ENCODE measurements around the gene SYP. TPM values are rescaled to one million over a fixed set of nuclear protein-coding genes. Genes with fewer than 3 reads are reported as not detected.
A peak's percentile ranks its signal among the peaks of the same experiment; 100 is the strongest.

The SYP gene
- total and polyA plus RNA-seq, 7 donors: 0.37 to 1.6 (median 1.0) TPM

- peaks cover 5% of the 10 kb centered on the region for H3K4me1 ChIP-seq
- peak within 1 kb of the TSS; percentile 79 for H3K27ac ChIP-seq
- peak within 1 kb of the TSS; percentile 66 for H3K4me3 ChIP-seq
- intact Hi-C loops (cut with DNase I): no loop called here
- no peaks in the 10 kb centered on the region for H3K27me3 ChIP-seq (ENCODE audit: insufficient read depth in 3 of 3, low read length in 2 of 3)
- TF ChIP-seq CTCF (IDR thresholded peaks at IDR 0.05): peak; percentile 33
- DNase-seq (peak; percentile 86 to 91), ATAC-seq (peak; percentile 57 to 68 (median 64))
- H3K9me3 ChIP-seq: no peaks in the 10 kb centered on the region
- peaks cover 3 to 14% of the 10 kb centered on the region in 2 donors for H3K36me3 ChIP-seq (ENCODE audit: insufficient read depth in 1 of 2, low read depth in 1 of 2)
- WGBS, 3 donors: 2 to 45% (median 9%) methylated on average over 36 to 62 of the region's 62 CpGs
Observed at GRCh38 chrX:49186125-49187027, 13.6 kb downstream of the SYP start, which contains the start of gene PRICKLE3. PRICKLE3 (minus strand) TSS chrX:49186373; CDS start chrX:49186297, 76 bp downstream.

GRCh38 chrX:49184294-49185281, 15.4 kb downstream of the SYP start:
- 19 to 59% (median 31%) methylated on average over 24 to 46 of the region's 46 CpGs for WGBS, 3 donors
- H3K4me3 ChIP-seq: peak overlapping the region; percentile 66
- ATAC-seq: peak; percentile 79 to 88 (median 86)
- no peak for TF ChIP-seq CTCF (IDR thresholded peaks at IDR 0.05)
- peak; percentile 90 to 94 for DNase-seq
- intact Hi-C loops (cut with DNase I): no loop called here
- H3K4me1 ChIP-seq: peaks cover 5% of the 10 kb centered on the region
- H3K9me3 ChIP-seq: no peaks in the 10 kb centered on the region
- H3K27ac ChIP-seq: peak overlapping the region; percentile 79
- H3K27me3 ChIP-seq (ENCODE audit: insufficient read depth in 3 of 3, low read length in 2 of 3): no peaks in the 10 kb centered on the region
- H3K36me3 ChIP-seq (ENCODE audit: insufficient read depth in 1 of 2, low read depth in 1 of 2): peaks cover 3 to 14% of the 10 kb centered on the region in 2 donors

- intact Hi-C loops (cut with DNase I): no loop called here
- DNase-seq (no peak), ATAC-seq (no peak)
- TF ChIP-seq CTCF (IDR thresholded peaks at IDR 0.05): no peak
- no peak overlapping the region for H3K27ac ChIP-seq
- no peaks in the 10 kb centered on the region for H3K27me3 ChIP-seq (ENCODE audit: insufficient read depth in 3 of 3, low read length in 2 of 3)
- H3K4me3 ChIP-seq: peak overlapping the region; percentile 66
- 82 to 90% (median 85%) methylated on average over 17 to 18 of the region's 18 CpGs for WGBS, 3 donors
- H3K4me1 ChIP-seq: peaks cover 5% of the 10 kb centered on the region
- H3K36me3 ChIP-seq (ENCODE audit: insufficient read depth in 1 of 2, low read depth in 1 of 2): peaks cover 3 to 14% of the 10 kb centered on the region in 2 donors
- H3K9me3 ChIP-seq: no peaks in the 10 kb centered on the region
Observed at GRCh38 chrX:49183701-49184281, 16.2 kb downstream of the SYP start.

GRCh38 chrX:49179358-49179757, 20.6 kb downstream of the SYP start:
- TF ChIP-seq CTCF (IDR thresholded peaks at IDR 0.05): no peak
- Histone ChIP-seq H3K27me3 (ENCODE audit: insufficient read depth in 3 of 3, low read length in 2 of 3) (no peaks in the 10 kb centered on the region), H3K4me3 (no peak overlapping the region), H3K27ac (no peak overlapping the region), H3K9me3 (no peaks in the 10 kb centered on the region), H3K4me1 (no peaks in the 10 kb centered on the region), H3K36me3 (ENCODE audit: insufficient read depth in 1 of 2, low read depth in 1 of 2) (peaks cover 3 to 29% of the 10 kb centered on the region in 2 donors)
- WGBS, 3 donors: 52 to 100% (median 66%) methylated on average over 1 to 2 of the region's 2 CpGs
- ATAC-seq (no peak), DNase-seq (no peak)
- intact Hi-C loops (cut with DNase I): no loop called here

Measured in psoas muscle (tissue), 8 donors.